Thyroid gland (tissue), 4 donors: ENCODE data around the gene SHH. TPM values are rescaled to one million over a fixed set of nuclear protein-coding genes. Genes with fewer than 3 reads are reported as not detected.
A peak's percentile ranks its signal among the peaks of the same experiment; 100 is the strongest.

Experiments used
- DNase-seq, 2 donors: peaks; one replicate each; pipeline ENCODE4 v3.0.0-alpha.2; 2019
- H3K27ac ChIP-seq, 3 donors: fragments of 200-600 bp; sonication (generic); 1 replicate in 2 of 3; 2 replicates in 1 of 3; pipeline ENCODE4 v1.5.1; 2016 to 2019; ENCODE audit warnings: mild to moderate bottlenecking in 1 of 3, moderate library complexity in 1 of 3
- H3K27me3 ChIP-seq: fragments of 200-600 bp; sonication (generic); one replicate; pipeline ENCODE4 v1.5.1; 2019
- H3K36me3 ChIP-seq, 2 donors: fragments of 200-600 bp; sonication (generic); one replicate each; pipeline ENCODE4 v1.5.1; 2016 to 2019
- H3K4me1 ChIP-seq, 2 donors: fragments of 200-600 bp; sonication (generic); one replicate each; pipeline ENCODE4 v1.5.1; 2017 to 2019
- H3K4me3 ChIP-seq, 3 donors: fragments of 200-600 bp; sonication (generic); replicated peaks in 1 of 3; 1 replicate in 2 of 3; 2 replicates in 1 of 3; pipeline ENCODE4 v1.5.1; 2016; ENCODE audit warnings: mild to moderate bottlenecking in 1 of 3
- H3K9me3 ChIP-seq: fragments of 200-600 bp; sonication (generic); one replicate; pipeline ENCODE4 v1.5.1; 2017
- CTCF ChIP-seq, 6 experiments: fragments of 200-600 bp in 3 of 6; fragments of 450-650 bp in 3 of 6; sonication (generic) in 3 of 6; IDR thresholded peaks; one replicate each; pipeline ENCODE4 v1.5.1; 2016 to 2019; ENCODE audit warnings: antibody characterized with exemption in 6 of 6, mild to moderate bottlenecking in 2 of 6, inconsistent platforms in 1 of 6, moderate library complexity in 1 of 6
- POLR2A ChIP-seq, 2 donors: fragments of 450-650 bp; IDR thresholded peaks; one replicate each; pipeline ENCODE4 v1.6.1; 2017; ENCODE audit warnings: antibody characterized with exemption in 2 of 2, mild to moderate bottlenecking in 2 of 2, moderate library complexity in 1 of 2
- WGBS, 2 donors: methylation state at CpG; one replicate each; pipeline ENCODE4 v1.1.5; 2017; 5-methylcytosine and 5-hydroxymethylcytosine counted together
- intact Hi-C: fragments of 100-400 bp; cut with DNase I; formaldehyde crosslinking; loops from one replicate; pipeline ENCODE4 v1.15.1; 2023
- total RNA-seq, 4 donors: library from RNA; depleted of rRNA; stranded (reverse); fragments of >200 nt; gene quantifications; one replicate each; pipeline ENCODE4 v1.2.3, GENCODE V29; 2016

The SHH gene
- total RNA-seq, 4 donors from 2014 or later: not detected

- intact Hi-C loops: no loop called here
- no peaks in the 10 kb centered on the region for H3K36me3 ChIP-seq
- TF ChIP-seq POLR2A (IDR thresholded peaks at IDR 0.05) (no peak), CTCF (IDR thresholded peaks at IDR 0.05) (no peak)
Measured at GRCh38 chr7:155807065-155807671, 5.1 kb downstream of the SHH start.

GRCh38 chr7:155806096-155806871 lies 6.0 kb downstream of the SHH start:
- Histone ChIP-seq H3K9me3 (no peaks in the 10 kb centered on the region), H3K27me3 (peaks cover 16% of the 10 kb centered on the region), H3K27ac (no peak overlapping the region), H3K4me3 (no peak overlapping the region), H3K4me1 (peaks cover 16 to 52% of the 10 kb centered on the region in 2 donors), H3K36me3 (no peaks in the 10 kb centered on the region)
- TF ChIP-seq POLR2A (IDR thresholded peaks at IDR 0.05): no peak
- TF ChIP-seq CTCF (IDR thresholded peaks at IDR 0.05): no peak
- no peak for DNase-seq
- WGBS, 2 donors: 55 to 56% methylated on average over 29 to 30 of the region's 47 CpGs
- intact Hi-C loops: no loop called here

More at GRCh38 chr7:155807065-155807671, 5.1 kb downstream of the SHH start:
- H3K27ac ChIP-seq: no peak overlapping the region
- no peak overlapping the region for H3K4me3 ChIP-seq
- H3K9me3 ChIP-seq: no peaks in the 10 kb centered on the region
- H3K4me1 ChIP-seq: peaks cover 16 to 52% of the 10 kb centered on the region in 2 donors
- DNase-seq: no peak
- peaks cover 19% of the 10 kb centered on the region for H3K27me3 ChIP-seq
- WGBS, 2 donors: 47 to 55% methylated on average over 19 of the region's 19 CpGs

- 11 to 50% methylated on average over 1 to 15 of the region's 18 CpGs for WGBS, 2 donors
Measured at GRCh38 chr7:155805826-155806095, 6.5 kb downstream of the SHH start.

GRCh38 chr7:155804897-155805825 lies 7.1 kb downstream of the SHH start:
- TF ChIP-seq CTCF (IDR thresholded peaks at IDR 0.05) (peak in 3 of 6 experiments; percentile 16 to 66 (median 35)), POLR2A (IDR thresholded peaks at IDR 0.05) (no peak)
- Histone ChIP-seq H3K27ac (no peak overlapping the region), H3K4me1 (peaks cover 16 to 50% of the 10 kb centered on the region in 2 donors), H3K9me3 (no peaks in the 10 kb centered on the region), H3K36me3 (no peaks in the 10 kb centered on the region), H3K27me3 (peaks cover 10% of the 10 kb centered on the region), H3K4me3 (peak overlapping the region in 1 of 3 donors; percentile 1)
- intact Hi-C loops: no loop called here
- WGBS, 2 donors: 1 to 6% methylated on average over 9 to 38 of the region's 91 CpGs
- peak; percentile 45 to 65 for DNase-seq

More at GRCh38 chr7:155805826-155806095, 6.5 kb downstream of the SHH start:
- Histone ChIP-seq H3K4me1 (peaks cover 16 to 52% of the 10 kb centered on the region in 2 donors), H3K27me3 (peaks cover 15% of the 10 kb centered on the region), H3K4me3 (peak overlapping the region in 1 of 3 donors; percentile 1), H3K9me3 (no peaks in the 10 kb centered on the region), H3K36me3 (no peaks in the 10 kb centered on the region), H3K27ac (no peak overlapping the region)
- no peak for DNase-seq
- intact Hi-C loops: no loop called here
- TF ChIP-seq POLR2A (IDR thresholded peaks at IDR 0.05) (no peak), CTCF (IDR thresholded peaks at IDR 0.05) (no peak)
